K562 (cell line): ENCODE measurements around the gene TMEM88. TPM values are rescaled to one million over a fixed set of nuclear protein-coding genes. Genes with fewer than 3 reads are reported as not detected.

ENCODE experiments used
- BACH1 ChIP-seq: fragments of 200-800 bp; sonication (Bioruptor generic); IDR thresholded peaks from 2 replicates; pipeline ENCODE4 v1.6.1; 2016; ENCODE audit warnings: missing genetic modification characterization, missing compliant biosample characterization
- DACH1 ChIP-seq: fragments of 450-650 bp; IDR thresholded peaks from 2 replicates; pipeline ENCODE4 v1.6.1; 2018; ENCODE audit not compliant: partially characterized antibody
- RAD51 ChIP-seq: fragments of 450-650 bp; IDR thresholded peaks from 2 replicates; pipeline ENCODE4 v1.7.1; 2016; ENCODE audit warnings: low read depth, mild to moderate bottlenecking, borderline replicate concordance
- ZNF143 ChIP-seq: sonication (generic); formaldehyde crosslinking; IDR thresholded peaks from 2 replicates; pipeline ENCODE4 v1.9.0; 2022; ENCODE audit warnings: mild to moderate bottlenecking, missing genetic modification reagents
- ZNF175 ChIP-seq: fragments of 200-800 bp; sonication (Bioruptor generic); IDR thresholded peaks from 2 replicates; pipeline ENCODE4 v1.6.1; 2016; ENCODE audit warnings: low read depth, mild to moderate bottlenecking, missing genetic modification characterization, missing compliant biosample characterization
- ZNF184 ChIP-seq: sonication (generic); formaldehyde crosslinking; IDR thresholded peaks from 2 replicates; pipeline ENCODE4 v1.5.0; 2020; ENCODE audit warnings: missing genetic modification reagents
- ZNF311 ChIP-seq: fragments of 250-450 bp; sonication (Bioruptor Pico); IDR thresholded peaks from 2 replicates; pipeline ENCODE4 v1.4.0; 2020; ENCODE audit warnings: mild to moderate bottlenecking, moderate library complexity
- polyA plus RNA-seq, 8 experiments: library from polyadenylated mRNA; depleted of rRNA in 4 of 8; stranded (reverse) in 5 of 8; unstranded in 3 of 8; fragments of >200 nt; fragmentation: Nextera tagmentation in 2 of 8; fragmentation: Illumina TruSeq in 1 of 8; extraction: Ambion mirVana in 2 of 8; extraction: Trizol in 1 of 8; gene quantifications; 2 replicates each; pipeline versions ENCODE4 v1.2.1 to v1.2.3, GENCODE V29; 2011 to 2014; ENCODE audit warnings: inconsistent platforms in 1 of 8, missing spikeins in 1 of 8
- total RNA-seq, 7 experiments: library from RNA; depleted of rRNA in 6 of 7; stranded (reverse); fragments of >200 nt in 6 of 7; fragmentation: Illumina TruSeq in 2 of 7; extraction: Trizol in 2 of 7; gene quantifications; 2 replicates each; pipeline versions ENCODE4 v1.2.1 to v1.2.3, GENCODE V29; 2011 to 2021; ENCODE audit warnings: low replicate concordance in 1 of 7
- TF ChIP-seq, protein P1 (sequence below): fragments of 450-650 bp; IDR thresholded peaks from 2 replicates; pipeline ENCODE4 v1.6.1; 2016; ENCODE audit warnings: low read depth, mild to moderate bottlenecking, moderate library complexity
- TF ChIP-seq, protein P2 (sequence below): fragments of 250-450 bp; sonication (Bioruptor Pico); IDR thresholded peaks from 2 replicates; pipeline ENCODE4 v1.6.1; 2021; ENCODE audit warnings: mild to moderate bottlenecking
- TF ChIP-seq, protein P3 (sequence below): IDR thresholded peaks from 2 replicates; pipeline ENCODE4 v1.6.1; 2011; ENCODE audit warnings: borderline replicate concordance, low read depth, mild to moderate bottlenecking, moderate library complexity, low read length; ENCODE audit not compliant: insufficient read depth, poor library complexity, severe bottlenecking

The TMEM88 gene
- total and polyA plus RNA-seq, 9 of the 15 experiments (the other 6 are each of a cell fraction or from before 2014, with no cell fraction given) = 0.10 to 1.4 (median 0.36) TPM; not detected in 3

- TF ChIP-seq ZNF143 (no peak), ZNF184 (CRISPR knock-in tag) (no peak), ZNF175 (CRISPR knock-in tag) (no peak), RAD51 (no peak), ZNF311 (no peak), BACH1 (no peak), DACH1 (no peak)
- TF ChIP-seq, protein P1, sequence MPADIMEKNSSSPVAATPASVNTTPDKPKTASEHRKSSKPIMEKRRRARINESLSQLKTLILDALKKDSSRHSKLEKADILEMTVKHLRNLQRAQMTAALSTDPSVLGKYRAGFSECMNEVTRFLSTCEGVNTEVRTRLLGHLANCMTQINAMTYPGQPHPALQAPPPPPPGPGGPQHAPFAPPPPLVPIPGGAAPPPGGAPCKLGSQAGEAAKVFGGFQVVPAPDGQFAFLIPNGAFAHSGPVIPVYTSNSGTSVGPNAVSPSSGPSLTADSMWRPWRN = no peak
- TF ChIP-seq, protein P2, sequence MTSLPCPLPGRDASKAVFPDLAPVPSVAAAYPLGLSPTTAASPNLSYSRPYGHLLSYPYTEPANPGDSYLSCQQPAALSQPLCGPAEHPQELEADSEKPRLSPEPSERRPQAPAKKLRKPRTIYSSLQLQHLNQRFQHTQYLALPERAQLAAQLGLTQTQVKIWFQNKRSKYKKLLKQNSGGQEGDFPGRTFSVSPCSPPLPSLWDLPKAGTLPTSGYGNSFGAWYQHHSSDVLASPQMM (CRISPR knock-in tag) = no peak
- TF ChIP-seq, protein P3, sequence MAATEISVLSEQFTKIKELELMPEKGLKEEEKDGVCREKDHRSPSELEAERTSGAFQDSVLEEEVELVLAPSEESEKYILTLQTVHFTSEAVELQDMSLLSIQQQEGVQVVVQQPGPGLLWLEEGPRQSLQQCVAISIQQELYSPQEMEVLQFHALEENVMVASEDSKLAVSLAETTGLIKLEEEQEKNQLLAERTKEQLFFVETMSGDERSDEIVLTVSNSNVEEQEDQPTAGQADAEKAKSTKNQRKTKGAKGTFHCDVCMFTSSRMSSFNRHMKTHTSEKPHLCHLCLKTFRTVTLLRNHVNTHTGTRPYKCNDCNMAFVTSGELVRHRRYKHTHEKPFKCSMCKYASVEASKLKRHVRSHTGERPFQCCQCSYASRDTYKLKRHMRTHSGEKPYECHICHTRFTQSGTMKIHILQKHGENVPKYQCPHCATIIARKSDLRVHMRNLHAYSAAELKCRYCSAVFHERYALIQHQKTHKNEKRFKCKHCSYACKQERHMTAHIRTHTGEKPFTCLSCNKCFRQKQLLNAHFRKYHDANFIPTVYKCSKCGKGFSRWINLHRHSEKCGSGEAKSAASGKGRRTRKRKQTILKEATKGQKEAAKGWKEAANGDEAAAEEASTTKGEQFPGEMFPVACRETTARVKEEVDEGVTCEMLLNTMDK = no peak
Measured at GRCh38 chr17:7903154-7904103, 48.6 kb downstream of the TMEM88 start (continued).

Other genes with a start within 250 kb of the TMEM88 start
Only the 7 nearest of the 19 such genes appear.
- 2.7 and 5.0 TPM in 2 replicates for gene KDM6B, start 20.8 kb upstream of the TMEM88 start, total RNA-seq (2014; rRNA removed)
- gene KDM6B, start 20.8 kb upstream of the TMEM88 start, total RNA-seq (2014; rRNA removed; fragmentation: Illumina TruSeq; extraction: Trizol) = 1.4 and 2.2 TPM in 2 replicates
- 0.47 and 0.98 TPM in 2 replicates for gene KDM6B, start 20.8 kb upstream of the TMEM88 start, total RNA-seq (2015; rRNA removed; fragmentation: Illumina TruSeq; extraction: Trizol)
- 19.0 and 22.9 TPM in 2 replicates for gene KDM6B, start 20.8 kb upstream of the TMEM88 start, total RNA-seq (2021)
- gene KDM6B, start 20.8 kb upstream of the TMEM88 start, polyA plus RNA-seq (2011; rRNA removed) = 0.32 and 0.99 TPM in 2 replicates
- 3.9 and 6.1 TPM in 2 replicates for gene KDM6B, start 20.8 kb upstream of the TMEM88 start, polyA plus RNA-seq (2014; fragmentation: Illumina TruSeq; extraction: Trizol)
- gene KDM6B, start 20.8 kb upstream of the TMEM88 start, polyA plus RNA-seq (2014; fragmentation: Nextera tagmentation; extraction: Ambion mirVana) = under 1 TPM; 0.01 to 0.06 TPM
- gene KDM6B, start 20.8 kb upstream of the TMEM88 start, polyA plus RNA-seq (2014; rRNA removed) = 2.7 and 3.0 TPM in 2 replicates
- gene NAA38, start 2.5 kb downstream of the TMEM88 start, total RNA-seq (2014; rRNA removed) = 99.8 TPM in 2 replicates
- gene NAA38, start 2.5 kb downstream of the TMEM88 start, total RNA-seq (2014; rRNA removed; fragmentation: Illumina TruSeq; extraction: Trizol) = 13.3 and 16.4 TPM in 2 replicates
- gene NAA38, start 2.5 kb downstream of the TMEM88 start, total RNA-seq (2015; rRNA removed; fragmentation: Illumina TruSeq; extraction: Trizol) = 52.6 and 57.3 TPM in 2 replicates
- 54.7 and 61.2 TPM in 2 replicates for gene NAA38, start 2.5 kb downstream of the TMEM88 start, total RNA-seq (2021)
- 34.5 and 39.9 TPM in 2 replicates for gene NAA38, start 2.5 kb downstream of the TMEM88 start, polyA plus RNA-seq (2011; rRNA removed)
- gene NAA38, start 2.5 kb downstream of the TMEM88 start, polyA plus RNA-seq (2014; fragmentation: Illumina TruSeq; extraction: Trizol) = 19.1 and 32.8 TPM in 2 replicates
- gene NAA38, start 2.5 kb downstream of the TMEM88 start, polyA plus RNA-seq (2014; fragmentation: Nextera tagmentation; extraction: Ambion mirVana) = 10 to 100 TPM; 70.4 to 90.4 TPM
- 87.3 and 104 TPM in 2 replicates for gene NAA38, start 2.5 kb downstream of the TMEM88 start, polyA plus RNA-seq (2014; rRNA removed)
- 4.7 and 6.0 TPM in 2 replicates for gene CYB5D1, start 2.9 kb downstream of the TMEM88 start, total RNA-seq (2014; rRNA removed)
- gene CYB5D1, start 2.9 kb downstream of the TMEM88 start, total RNA-seq (2014; rRNA removed; fragmentation: Illumina TruSeq; extraction: Trizol) = 5.7 and 5.8 TPM in 2 replicates
- 6.4 and 7.6 TPM in 2 replicates for gene CYB5D1, start 2.9 kb downstream of the TMEM88 start, total RNA-seq (2015; rRNA removed; fragmentation: Illumina TruSeq; extraction: Trizol)
- gene CYB5D1, start 2.9 kb downstream of the TMEM88 start, total RNA-seq (2021) = 6.9 and 7.8 TPM in 2 replicates
- gene CYB5D1, start 2.9 kb downstream of the TMEM88 start, polyA plus RNA-seq (2011; rRNA removed) = 4.2 and 7.2 TPM in 2 replicates
- 7.3 and 7.9 TPM in 2 replicates for gene CYB5D1, start 2.9 kb downstream of the TMEM88 start, polyA plus RNA-seq (2014; fragmentation: Illumina TruSeq; extraction: Trizol)
- gene CYB5D1, start 2.9 kb downstream of the TMEM88 start, polyA plus RNA-seq (2014; fragmentation: Nextera tagmentation; extraction: Ambion mirVana) = 1 to 10 TPM; 2.4 to 5.7 TPM
- 4.8 and 7.5 TPM in 2 replicates for gene CYB5D1, start 2.9 kb downstream of the TMEM88 start, polyA plus RNA-seq (2014; rRNA removed)
- gene CHD3, start 33.7 kb downstream of the TMEM88 start, total RNA-seq (2014; rRNA removed) = 34.8 and 36.7 TPM in 2 replicates
- gene CHD3, start 33.7 kb downstream of the TMEM88 start, total RNA-seq (2014; rRNA removed; fragmentation: Illumina TruSeq; extraction: Trizol) = 14.6 and 15.2 TPM in 2 replicates
- 19.8 and 21.2 TPM in 2 replicates for gene CHD3, start 33.7 kb downstream of the TMEM88 start, total RNA-seq (2015; rRNA removed; fragmentation: Illumina TruSeq; extraction: Trizol)
- gene CHD3, start 33.7 kb downstream of the TMEM88 start, total RNA-seq (2021) = 30.6 and 38.2 TPM in 2 replicates
- 12.2 and 15.7 TPM in 2 replicates for gene CHD3, start 33.7 kb downstream of the TMEM88 start, polyA plus RNA-seq (2011; rRNA removed)
- 24.7 and 24.8 TPM in 2 replicates for gene CHD3, start 33.7 kb downstream of the TMEM88 start, polyA plus RNA-seq (2014; fragmentation: Illumina TruSeq; extraction: Trizol)
- gene CHD3, start 33.7 kb downstream of the TMEM88 start, polyA plus RNA-seq (2014; fragmentation: Nextera tagmentation; extraction: Ambion mirVana) = under 1 TPM; 0.39 to 0.63 TPM
- 27.8 and 33.9 TPM in 2 replicates for gene CHD3, start 33.7 kb downstream of the TMEM88 start, polyA plus RNA-seq (2014; rRNA removed)
- 1.9 and 4.1 TPM in 2 replicates for gene RNF227, start 61.2 kb downstream of the TMEM88 start, total RNA-seq (2014; rRNA removed)
- 2.2 and 2.3 TPM in 2 replicates for gene RNF227, start 61.2 kb downstream of the TMEM88 start, total RNA-seq (2014; rRNA removed; fragmentation: Illumina TruSeq; extraction: Trizol)
- 2.1 and 2.2 TPM in 2 replicates for gene RNF227, start 61.2 kb downstream of the TMEM88 start, total RNA-seq (2015; rRNA removed; fragmentation: Illumina TruSeq; extraction: Trizol)
- 2.1 and 2.3 TPM in 2 replicates for gene RNF227, start 61.2 kb downstream of the TMEM88 start, total RNA-seq (2021)
- gene RNF227, start 61.2 kb downstream of the TMEM88 start, polyA plus RNA-seq (2011; rRNA removed) = 3.0 and 3.3 TPM in 2 replicates
- 2.8 and 3.0 TPM in 2 replicates for gene RNF227, start 61.2 kb downstream of the TMEM88 start, polyA plus RNA-seq (2014; fragmentation: Illumina TruSeq; extraction: Trizol)
- gene RNF227, start 61.2 kb downstream of the TMEM88 start, polyA plus RNA-seq (2014; fragmentation: Nextera tagmentation; extraction: Ambion mirVana) = 1 to 10 TPM; 1.1 to 1.5 TPM
- 4.7 and 6.7 TPM in 2 replicates for gene RNF227, start 61.2 kb downstream of the TMEM88 start, polyA plus RNA-seq (2014; rRNA removed)
- gene KCNAB3, start 74.8 kb downstream of the TMEM88 start, total RNA-seq (2014; rRNA removed) = 0.37 and 1.3 TPM in 2 replicates
- 0.70 and 0.76 TPM in 2 replicates for gene KCNAB3, start 74.8 kb downstream of the TMEM88 start, total RNA-seq (2014; rRNA removed; fragmentation: Illumina TruSeq; extraction: Trizol)
- 0.57 and 0.69 TPM in 2 replicates for gene KCNAB3, start 74.8 kb downstream of the TMEM88 start, total RNA-seq (2015; rRNA removed; fragmentation: Illumina TruSeq; extraction: Trizol)
- gene KCNAB3, start 74.8 kb downstream of the TMEM88 start, total RNA-seq (2021) = 1.7 and 2.5 TPM in 2 replicates
- 1.1 and 2.0 TPM in 2 replicates for gene KCNAB3, start 74.8 kb downstream of the TMEM88 start, polyA plus RNA-seq (2011; rRNA removed)
- gene KCNAB3, start 74.8 kb downstream of the TMEM88 start, polyA plus RNA-seq (2014; fragmentation: Illumina TruSeq; extraction: Trizol) = 0.61 and 1.4 TPM in 2 replicates
- gene KCNAB3, start 74.8 kb downstream of the TMEM88 start, polyA plus RNA-seq (2014; fragmentation: Nextera tagmentation; extraction: Ambion mirVana) = under 1 TPM; 0.03 to 0.17 TPM
- 1.0 and 2.1 TPM in 2 replicates for gene KCNAB3, start 74.8 kb downstream of the TMEM88 start, polyA plus RNA-seq (2014; rRNA removed)
- 18.3 and 21.9 TPM in 2 replicates for gene TRAPPC1, start 76.9 kb downstream of the TMEM88 start, total RNA-seq (2014; rRNA removed)
- 11.7 and 15.4 TPM in 2 replicates for gene TRAPPC1, start 76.9 kb downstream of the TMEM88 start, total RNA-seq (2014; rRNA removed; fragmentation: Illumina TruSeq; extraction: Trizol)
- gene TRAPPC1, start 76.9 kb downstream of the TMEM88 start, total RNA-seq (2015; rRNA removed; fragmentation: Illumina TruSeq; extraction: Trizol) = 11.9 and 13.4 TPM in 2 replicates
- 59.2 and 64.5 TPM in 2 replicates for gene TRAPPC1, start 76.9 kb downstream of the TMEM88 start, total RNA-seq (2021)
- 36.2 and 47.0 TPM in 2 replicates for gene TRAPPC1, start 76.9 kb downstream of the TMEM88 start, polyA plus RNA-seq (2011; rRNA removed)
- 79.0 and 82.8 TPM in 2 replicates for gene TRAPPC1, start 76.9 kb downstream of the TMEM88 start, polyA plus RNA-seq (2014; fragmentation: Illumina TruSeq; extraction: Trizol)
- 10 to 100 TPM; 33.2 to 39.8 TPM for gene TRAPPC1, start 76.9 kb downstream of the TMEM88 start, polyA plus RNA-seq (2014; fragmentation: Nextera tagmentation; extraction: Ambion mirVana)
- gene TRAPPC1, start 76.9 kb downstream of the TMEM88 start, polyA plus RNA-seq (2014; rRNA removed) = 44.6 and 52.6 TPM in 2 replicates